Vagina (tissue), 2 donors: Measurements from ENCODE around the gene LRRC45. TPM values are rescaled to one million over a fixed set of nuclear protein-coding genes. Genes with fewer than 3 reads are reported as not detected.
A peak's percentile ranks its signal among the peaks of the same experiment; 100 is the strongest.

Source experiments
- DNase-seq, 2 donors: peaks; one replicate each; pipeline ENCODE4 v3.0.0-alpha.2; 2017; ENCODE audit errors: extremely low spot score in 2 of 2
- H3K27ac ChIP-seq: fragments of 200-600 bp; sonication (generic); one replicate; pipeline ENCODE4 v1.5.1; 2019
- H3K27me3 ChIP-seq: fragments of 200-600 bp; sonication (generic); one replicate; pipeline ENCODE4 v1.5.1; 2019
- H3K36me3 ChIP-seq, 2 donors: fragments of 200-600 bp; sonication (generic); one replicate each; pipeline ENCODE4 v1.5.1; 2017 to 2019
- H3K4me1 ChIP-seq: fragments of 200-600 bp; sonication (generic); one replicate; pipeline ENCODE4 v1.5.1; 2019
- H3K4me3 ChIP-seq, 2 donors: fragments of 200-600 bp; sonication (generic); 1 replicate in 1 of 2; 2 replicates in 1 of 2; pipeline ENCODE4 v1.5.1; 2016 to 2019
- H3K9me3 ChIP-seq: fragments of 200-600 bp; sonication (generic); one replicate; pipeline ENCODE4 v1.5.1; 2019
- CTCF ChIP-seq, 3 experiments: fragments of 450-650 bp in 2 of 3; fragments of 200-600 bp in 1 of 3; sonication (generic) in 1 of 3; IDR thresholded peaks; one replicate each; pipeline ENCODE4 v1.5.1; 2017 to 2019; ENCODE audit warnings: antibody characterized with exemption in 3 of 3, mild to moderate bottlenecking in 2 of 3, moderate library complexity in 2 of 3
- POLR2A ChIP-seq, 2 donors: fragments of 450-650 bp; IDR thresholded peaks; one replicate each; pipeline ENCODE4 v1.6.1; 2017; ENCODE audit warnings: antibody characterized with exemption in 2 of 2, mild to moderate bottlenecking in 2 of 2, moderate library complexity in 2 of 2
- POLR2AphosphoS5 ChIP-seq, 2 donors: sonication (generic); formaldehyde crosslinking; IDR thresholded peaks; one replicate each; pipeline ENCODE4 v1.9.0; 2017; ENCODE audit warnings: antibody characterized with exemption in 2 of 2, mild to moderate bottlenecking in 2 of 2, low read depth in 1 of 2; ENCODE audit not compliant: insufficient read depth in 1 of 2
- intact Hi-C: fragments of 100-400 bp; cut with DNase I; formaldehyde crosslinking; loops from one replicate; pipeline ENCODE4 v1.15.1; 2023
- total RNA-seq: library from RNA; depleted of rRNA; stranded (reverse); fragments of >200 nt; gene quantifications from one replicate; pipeline ENCODE4 v1.2.3, GENCODE V29; 2016

LRRC45 gene
- total RNA-seq, 1 donor from 2014 or later, result 14.0 TPM

DNA sequence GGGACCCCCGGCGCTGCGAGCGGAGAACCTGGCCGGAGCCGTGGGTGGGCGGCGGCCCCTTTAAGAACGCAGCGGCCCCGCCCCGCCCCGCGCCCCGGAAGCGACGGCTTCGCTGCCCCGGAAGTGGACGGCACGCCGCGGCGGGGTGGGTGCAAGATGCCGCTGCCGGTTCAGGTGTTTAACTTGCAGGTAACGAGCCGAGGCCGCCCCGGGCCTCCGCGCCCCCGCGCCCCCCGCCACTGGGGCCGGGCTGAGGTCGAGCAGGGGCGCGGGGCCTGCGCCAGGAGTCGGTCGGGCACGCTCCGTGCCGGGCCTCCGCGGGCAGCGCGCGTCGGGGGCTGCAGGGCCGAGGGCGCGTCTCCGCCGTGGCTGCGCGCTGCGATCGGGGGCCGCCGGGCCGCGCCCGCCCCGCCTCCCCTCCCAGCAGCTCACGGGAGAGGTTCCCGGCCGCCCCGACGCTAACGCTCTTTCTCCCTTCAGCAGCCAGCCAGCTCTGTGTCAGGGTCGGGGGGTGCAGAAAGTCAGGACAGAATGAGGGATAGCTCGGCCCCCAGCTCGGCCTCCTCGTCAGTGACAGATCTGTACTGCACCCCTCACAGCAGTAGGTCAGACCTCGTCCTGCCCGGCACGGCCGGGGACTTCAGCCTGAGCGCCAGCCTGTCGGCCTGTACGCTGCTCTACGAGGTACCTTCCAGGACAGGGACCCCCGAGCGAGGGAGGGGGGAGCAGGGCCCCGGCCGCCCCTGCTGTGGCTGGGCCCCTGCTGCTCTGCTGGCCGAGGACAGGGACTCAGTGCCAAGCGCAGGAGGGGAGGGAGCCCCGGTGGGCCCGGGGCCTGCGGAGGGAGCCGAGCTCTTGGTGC, 28.9 kb downstream of the LRRC45 start, which contains the start of the genes GPS1 and RFNG:
Gene GPS1 (plus strand): TSS at position 123 of the 862 bp plus-strand sequence. CDS start 34 bp downstream, at position 157.
Gene RFNG (minus strand): TSS at position 36 of the 862 bp plus-strand sequence. CDS start 45 bp downstream, outside the sequence.
- Histone ChIP-seq H3K36me3 (peaks cover 0 to 57% of the 10 kb centered on the region in 2 donors), H3K4me3 (peak within 1 kb of the TSS; percentile 72 to 97), H3K9me3 (no peaks in the 10 kb centered on the region), H3K4me1 (peaks cover 39% of the 10 kb centered on the region), H3K27ac (peak within 1 kb of the TSS; percentile 74), H3K27me3 (no peaks in the 10 kb centered on the region)
- no peak for DNase-seq
- TF ChIP-seq POLR2AphosphoS5 (IDR thresholded peaks at IDR 0.05; ENCODE audit: insufficient read depth in 1 of 2, low read depth in 1 of 2) (no peak), POLR2A (IDR thresholded peaks at IDR 0.05) (no peak), CTCF (IDR thresholded peaks at IDR 0.05) (no peak)
- intact Hi-C loops, result no loop called here

- intact Hi-C loops, result no loop called here
- no peak for DNase-seq
- Histone ChIP-seq H3K36me3 (peaks cover 0 to 57% of the 10 kb centered on the region in 2 donors), H3K27me3 (no peaks in the 10 kb centered on the region), H3K4me1 (peaks cover 39% of the 10 kb centered on the region), H3K9me3 (no peaks in the 10 kb centered on the region), H3K4me3 (peak overlapping the region; percentile 72 to 97), H3K27ac (peak overlapping the region; percentile 38)
- TF ChIP-seq POLR2A (IDR thresholded peaks at IDR 0.05) (no peak), CTCF (IDR thresholded peaks at IDR 0.05) (no peak), POLR2AphosphoS5 (IDR thresholded peaks at IDR 0.05; ENCODE audit: insufficient read depth in 1 of 2, low read depth in 1 of 2) (no peak)
These were observed 29.5 kb downstream of the LRRC45 start for GRCh38 chr17:82052638-82053059.

DNA sequence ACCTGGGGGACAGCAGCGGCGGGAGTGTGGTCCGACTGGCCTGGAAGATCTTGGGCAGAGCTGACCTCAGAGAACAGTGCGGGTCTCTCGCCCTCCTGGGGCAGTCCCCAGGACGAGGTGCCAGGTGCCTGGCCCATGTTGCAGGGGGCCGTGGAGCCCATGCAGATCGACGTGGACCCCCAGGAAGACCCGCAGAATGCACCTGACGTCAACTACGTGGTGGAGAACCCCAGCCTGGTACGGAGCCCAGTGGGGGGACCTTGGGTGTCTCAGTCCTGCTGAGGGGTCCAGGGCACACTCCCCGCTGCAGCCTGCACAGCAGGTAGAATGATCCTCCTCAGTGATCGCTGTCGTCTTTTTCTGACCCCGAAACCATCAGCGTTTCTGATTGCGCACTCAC, 30.0 kb downstream of the LRRC45 start:
- Histone ChIP-seq H3K9me3 (no peaks in the 10 kb centered on the region), H3K4me3 (peak overlapping the region in 1 of 2 donors; percentile 72), H3K36me3 (peaks cover 0 to 57% of the 10 kb centered on the region in 2 donors), H3K4me1 (peaks cover 39% of the 10 kb centered on the region), H3K27ac (no peak overlapping the region), H3K27me3 (no peaks in the 10 kb centered on the region)
- TF ChIP-seq CTCF (IDR thresholded peaks at IDR 0.05), result no peak
- no peak for TF ChIP-seq POLR2A (IDR thresholded peaks at IDR 0.05)
- TF ChIP-seq POLR2AphosphoS5 (IDR thresholded peaks at IDR 0.05; ENCODE audit: insufficient read depth in 1 of 2, low read depth in 1 of 2), result no peak
- no peak for DNase-seq
- intact Hi-C loops, result no loop called here

GRCh38 chr17:82053556-82054263, 30.6 kb downstream of the LRRC45 start:
- H3K4me1 ChIP-seq, result peaks cover 39% of the 10 kb centered on the region
- no peaks in the 10 kb centered on the region for H3K9me3 ChIP-seq
- TF ChIP-seq POLR2AphosphoS5 (IDR thresholded peaks at IDR 0.05; ENCODE audit: insufficient read depth in 1 of 2, low read depth in 1 of 2) (no peak), POLR2A (IDR thresholded peaks at IDR 0.05) (no peak), CTCF (IDR thresholded peaks at IDR 0.05) (no peak)
- H3K27me3 ChIP-seq, result no peaks in the 10 kb centered on the region
- peaks cover 0 to 55% of the 10 kb centered on the region in 2 donors for H3K36me3 ChIP-seq
- no peak overlapping the region for H3K27ac ChIP-seq
- intact Hi-C loops, result no loop called here
- H3K4me3 ChIP-seq, result no peak overlapping the region
- DNase-seq, result no peak
